ENCODE measurements around the gene ZNF644.
"Not testable (repeated sequence)": the region's sequence is repeated elsewhere in the genome, so short reads cannot be mapped to it uniquely, and the experiment has no call there.

The ZNF644 gene

GRCh38 chr1:90892196-90892595, 129.6 kb downstream of the ZNF644 start:
- TF ChIP-seq POLR2AphosphoS5 (IDR thresholded peaks at IDR 0.05; ENCODE audit: low read depth): 0 out of 2 replicates have a peak, but pooled peaks have one; percentile 19
- H3K4me3 ChIP-seq (replicated peaks; ENCODE audit: insufficient read depth, low read length); H3K27me3 ChIP-seq (ENCODE audit: insufficient read depth, poor library complexity, severe bottlenecking); H3K27ac ChIP-seq (replicated peaks); DNase-seq (ENCODE audit: low read depth in 1 of 2, low spot score in 1 of 2): not testable (repeated sequence)

GRCh38 chr1:90891756-90892155, 130.1 kb downstream of the ZNF644 start:
- not testable (repeated sequence) for H3K27ac ChIP-seq (replicated peaks); H3K27me3 ChIP-seq (ENCODE audit: insufficient read depth, poor library complexity, severe bottlenecking); DNase-seq (ENCODE audit: low read depth in 1 of 2, low spot score in 1 of 2); H3K4me3 ChIP-seq (replicated peaks; ENCODE audit: insufficient read depth, low read length)

- TF ChIP-seq CTCF (IDR thresholded peaks at IDR 0.05; ENCODE audit: insufficient read depth, low read length): no peak
- no peak for TF ChIP-seq POLR2AphosphoS5 (IDR thresholded peaks at IDR 0.05; ENCODE audit: low read depth)
- TF ChIP-seq REST (IDR thresholded peaks at IDR 0.05; ENCODE audit: insufficient replicate concordance, low read depth): no peak
- no peak for TF ChIP-seq GABPA (IDR thresholded peaks at IDR 0.05; ENCODE audit: low read depth)
- no peak for TF ChIP-seq SPI1 (IDR thresholded peaks at IDR 0.05; ENCODE audit: borderline replicate concordance, low read depth)
- no peaks in the 10 kb centered on the region for H3K27me3 ChIP-seq (ENCODE audit: insufficient read depth, poor library complexity, severe bottlenecking)
- no peak overlapping the region for H3K27ac ChIP-seq (replicated peaks)
- DNase-seq (ENCODE audit: low read depth in 1 of 2, low spot score in 1 of 2): no peak
- no peak overlapping the region for H3K4me3 ChIP-seq (replicated peaks; ENCODE audit: insufficient read depth, low read length)
Measured at GRCh38 chr1:90882221-90882620, 139.6 kb downstream of the ZNF644 start.

GRCh38 chr1:90881034-90881433, 140.8 kb downstream of the ZNF644 start:
- no peak overlapping the region for H3K4me3 ChIP-seq (replicated peaks; ENCODE audit: insufficient read depth, low read length)
- H3K27me3 ChIP-seq (ENCODE audit: insufficient read depth, poor library complexity, severe bottlenecking): no peaks in the 10 kb centered on the region
- DNase-seq (ENCODE audit: low read depth in 1 of 2, low spot score in 1 of 2): no peak
- no peak overlapping the region for H3K27ac ChIP-seq (replicated peaks)
- no peak for TF ChIP-seq GABPA (IDR thresholded peaks at IDR 0.05; ENCODE audit: low read depth)
- TF ChIP-seq CTCF (IDR thresholded peaks at IDR 0.05; ENCODE audit: insufficient read depth, low read length): no peak
- TF ChIP-seq POLR2AphosphoS5 (IDR thresholded peaks at IDR 0.05; ENCODE audit: low read depth): no peak
- TF ChIP-seq SPI1 (IDR thresholded peaks at IDR 0.05; ENCODE audit: borderline replicate concordance, low read depth): no peak
- TF ChIP-seq REST (IDR thresholded peaks at IDR 0.05; ENCODE audit: insufficient replicate concordance, low read depth): no peak

GRCh38 chr1:90879281-90879680, 142.6 kb downstream of the ZNF644 start:
- H3K27ac ChIP-seq (replicated peaks): no peak overlapping the region
- no peak overlapping the region for H3K4me3 ChIP-seq (replicated peaks; ENCODE audit: insufficient read depth, low read length)
- TF ChIP-seq REST (IDR thresholded peaks at IDR 0.05; ENCODE audit: insufficient replicate concordance, low read depth) (no peak), POLR2AphosphoS5 (IDR thresholded peaks at IDR 0.05; ENCODE audit: low read depth) (no peak), GABPA (IDR thresholded peaks at IDR 0.05; ENCODE audit: low read depth) (no peak), CTCF (IDR thresholded peaks at IDR 0.05; ENCODE audit: insufficient read depth, low read length) (no peak), SPI1 (IDR thresholded peaks at IDR 0.05; ENCODE audit: borderline replicate concordance, low read depth) (no peak)
- H3K27me3 ChIP-seq (ENCODE audit: insufficient read depth, poor library complexity, severe bottlenecking): no peaks in the 10 kb centered on the region
- DNase-seq (ENCODE audit: low read depth in 1 of 2, low spot score in 1 of 2): no peak

Measured in HL-60 (cell line).